ENCODE results near the gene MOB3B. TPM values are rescaled to one million over a fixed set of nuclear protein-coding genes. Genes with fewer than 3 reads are reported as not detected.

Gene MOB3B
- total RNA-seq, 1 donor = 0.43 TPM

- peak; percentile 75 for DNase-seq (ENCODE audit: low read depth)
- no peak overlapping the region for H3K4me3 ChIP-seq (ENCODE audit: low read depth, low read length)
- TF ChIP-seq, protein P1, sequence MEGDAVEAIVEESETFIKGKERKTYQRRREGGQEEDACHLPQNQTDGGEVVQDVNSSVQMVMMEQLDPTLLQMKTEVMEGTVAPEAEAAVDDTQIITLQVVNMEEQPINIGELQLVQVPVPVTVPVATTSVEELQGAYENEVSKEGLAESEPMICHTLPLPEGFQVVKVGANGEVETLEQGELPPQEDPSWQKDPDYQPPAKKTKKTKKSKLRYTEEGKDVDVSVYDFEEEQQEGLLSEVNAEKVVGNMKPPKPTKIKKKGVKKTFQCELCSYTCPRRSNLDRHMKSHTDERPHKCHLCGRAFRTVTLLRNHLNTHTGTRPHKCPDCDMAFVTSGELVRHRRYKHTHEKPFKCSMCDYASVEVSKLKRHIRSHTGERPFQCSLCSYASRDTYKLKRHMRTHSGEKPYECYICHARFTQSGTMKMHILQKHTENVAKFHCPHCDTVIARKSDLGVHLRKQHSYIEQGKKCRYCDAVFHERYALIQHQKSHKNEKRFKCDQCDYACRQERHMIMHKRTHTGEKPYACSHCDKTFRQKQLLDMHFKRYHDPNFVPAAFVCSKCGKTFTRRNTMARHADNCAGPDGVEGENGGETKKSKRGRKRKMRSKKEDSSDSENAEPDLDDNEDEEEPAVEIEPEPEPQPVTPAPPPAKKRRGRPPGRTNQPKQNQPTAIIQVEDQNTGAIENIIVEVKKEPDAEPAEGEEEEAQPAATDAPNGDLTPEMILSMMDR (IDR thresholded peaks at IDR 0.05; ENCODE audit: insufficient read depth, low read depth, low read length) = no peak
These were observed 42.4 kb downstream of the MOB3B start for GRCh38 chr9:27487128-27487640.

GRCh38 chr9:27485158-27485557, 44.5 kb downstream of the MOB3B start:
- DNase-seq (ENCODE audit: low read depth) = no peak
- TF ChIP-seq, protein P1 (IDR thresholded peaks at IDR 0.05; ENCODE audit: insufficient read depth, low read depth, low read length) = no peak
- H3K4me3 ChIP-seq (ENCODE audit: low read depth, low read length) = no peak overlapping the region

DNA sequence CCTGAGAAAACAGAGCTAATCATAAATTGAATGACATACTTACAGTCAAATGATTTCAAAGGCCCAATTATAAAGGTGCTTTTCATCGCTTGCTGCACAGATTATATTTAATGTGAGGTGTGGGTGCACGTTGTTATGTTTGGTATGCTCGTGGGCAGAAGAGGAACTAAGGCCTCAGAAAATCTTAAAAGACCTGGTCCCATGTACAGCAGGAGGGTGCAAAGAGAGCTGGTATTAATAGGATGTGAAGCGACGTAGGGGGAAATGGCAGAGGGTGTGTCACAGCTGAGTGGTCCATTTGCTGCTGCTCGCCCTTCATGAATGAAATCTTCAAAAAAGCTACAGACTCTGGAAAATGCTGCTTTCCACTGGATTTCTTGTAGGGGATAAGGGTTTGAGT, 46.0 kb downstream of the MOB3B start:
- H3K4me3 ChIP-seq (ENCODE audit: low read depth, low read length) = no peak overlapping the region
- DNase-seq (ENCODE audit: low read depth) = no peak
- TF ChIP-seq, protein P1 (IDR thresholded peaks at IDR 0.05; ENCODE audit: insufficient read depth, low read depth, low read length) = no peak

GRCh38 chr9:27482709-27483108, 46.9 kb downstream of the MOB3B start:
- H3K4me3 ChIP-seq (ENCODE audit: low read depth, low read length) = no peak overlapping the region
- no peak for DNase-seq (ENCODE audit: low read depth)
- TF ChIP-seq, protein P1 (IDR thresholded peaks at IDR 0.05; ENCODE audit: insufficient read depth, low read depth, low read length) = no peak

DNA sequence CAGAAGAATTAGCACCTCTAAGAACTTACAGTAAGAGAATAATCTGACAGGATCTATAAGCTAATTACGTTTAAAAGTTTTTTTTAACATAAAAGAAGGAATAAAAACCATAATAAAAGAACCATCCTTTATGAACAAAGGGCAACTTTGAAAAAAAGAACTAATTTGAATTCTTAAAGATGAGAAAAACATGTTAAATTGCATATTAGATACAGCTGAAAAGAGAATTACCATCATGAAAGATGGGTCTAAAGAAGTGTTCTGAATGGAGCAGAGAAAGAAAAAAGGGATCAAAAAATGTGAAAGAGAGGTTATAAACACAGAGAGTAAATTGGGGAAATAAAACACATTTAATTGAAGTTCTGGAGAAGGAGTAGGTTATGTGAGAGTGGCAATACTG, 51.3 kb downstream of the MOB3B start:
- DNase-seq (ENCODE audit: low read depth) = no peak
- TF ChIP-seq, protein P1 (IDR thresholded peaks at IDR 0.05; ENCODE audit: insufficient read depth, low read depth, low read length) = no peak

DNA sequence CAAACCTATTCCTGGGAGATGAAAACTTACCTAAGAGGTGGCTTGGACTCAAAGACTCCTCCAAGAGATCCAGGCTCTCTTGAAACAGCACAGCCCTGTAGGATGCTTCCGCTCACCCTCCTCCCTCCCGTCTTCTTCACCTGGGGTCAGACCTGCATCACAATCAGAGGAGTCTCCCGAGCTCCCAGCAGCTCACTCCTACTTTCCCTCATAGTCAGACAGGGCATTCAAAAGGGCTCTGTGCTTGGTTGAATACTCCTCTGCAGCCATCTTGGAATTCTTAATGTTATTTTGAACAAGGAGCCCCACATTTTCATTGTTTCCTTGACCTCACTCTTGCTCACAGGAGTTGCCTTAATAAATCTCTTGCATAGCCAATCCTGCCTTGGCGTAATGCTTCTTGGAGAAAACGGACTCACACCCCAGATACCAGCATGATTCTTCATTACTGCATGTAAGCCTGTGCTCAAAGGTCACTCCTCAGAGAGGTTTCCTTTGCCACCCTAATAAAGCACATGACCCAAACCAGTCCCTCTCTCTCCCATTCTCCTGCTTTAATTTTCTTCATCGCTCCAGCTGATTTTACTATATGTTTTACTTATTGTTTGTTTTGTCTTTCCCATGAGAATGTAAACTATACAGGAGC, 52.6 kb downstream of the MOB3B start:
- TF ChIP-seq, protein P1 (IDR thresholded peaks at IDR 0.05; ENCODE audit: insufficient read depth, low read depth, low read length) = no peak
- no peak for DNase-seq (ENCODE audit: low read depth)

More for the DNA sequence above, 51.3 kb downstream of the MOB3B start:
- no peak overlapping the region for H3K4me3 ChIP-seq (ENCODE audit: low read depth, low read length)

More for the DNA sequence above, 52.6 kb downstream of the MOB3B start:
- no peak overlapping the region for H3K4me3 ChIP-seq (ENCODE audit: low read depth, low read length)

All from fibroblast of villous mesenchyme (primary cell).